Measurements from ENCODE around the gene CHTOP.
"Not testable (repeated sequence)": the region's sequence is repeated elsewhere in the genome, so short reads cannot be mapped to it uniquely, and the experiment has no call there.

Gene CHTOP

GRCh38 chr1:153670257-153670858 lies 36.5 kb downstream of the CHTOP start:
- Histone ChIP-seq H4K20me1 (ENCODE audit: control insufficient read depth, insufficient read depth, low read depth, low read length) (no peaks in the 10 kb centered on the region), H3K27me3 (ENCODE audit: control insufficient read depth, low read length) (no peaks in the 10 kb centered on the region), H3K9me2 (replicated peaks; ENCODE audit: control insufficient read depth, low read length) (no peaks in the 10 kb centered on the region), H3K27ac (ENCODE audit: low read depth, low read length) (peak overlapping the region; percentile 55), H3K36me3 (ENCODE audit: control insufficient read depth, low read length) (peaks cover 54% of the 10 kb centered on the region), H3K4me1 (ENCODE audit: control insufficient read depth, low read length) (peaks cover 21% of the 10 kb centered on the region), H3K9me3 (ENCODE audit: control insufficient read depth, insufficient read depth, low read length) (no peaks in the 10 kb centered on the region), H3F3A (ENCODE audit: control insufficient read depth, insufficient read depth) (peaks cover 18% of the 10 kb centered on the region), H3K4me3 (ENCODE audit: low read length) (peak overlapping the region; percentile 91), H3K79me2 (ENCODE audit: control insufficient read depth, low read length) (peaks cover 37% of the 10 kb centered on the region), H3K4me2 (ENCODE audit: low read length) (peak overlapping the region; percentile 93)
- TF ChIP-seq EZH2phosphoT487 (IDR thresholded peaks at IDR 0.05; ENCODE audit: borderline replicate concordance, low read length) = no peak
- TF ChIP-seq CTCF (IDR thresholded peaks at IDR 0.05; ENCODE audit: low read depth, low read length, poor library complexity, severe bottlenecking) = no peak

GRCh38 chr1:153670859-153671627 lies 37.2 kb downstream of the CHTOP start, which contains the start of gene ILF2:
ILF2 (minus strand) TSS chr1:153670993; CDS start chr1:153670922, 71 bp downstream.
- TF ChIP-seq EZH2phosphoT487 (IDR thresholded peaks at IDR 0.05; ENCODE audit: borderline replicate concordance, low read length) (no peak), CTCF (IDR thresholded peaks at IDR 0.05; ENCODE audit: low read depth, low read length, poor library complexity, severe bottlenecking) (peak; percentile 50)
- H3F3A ChIP-seq (ENCODE audit: control insufficient read depth, insufficient read depth) = peaks cover 12% of the 10 kb centered on the region
- H3K27ac ChIP-seq (ENCODE audit: low read depth, low read length) = peak within 1 kb of the TSS; percentile 55
- H3K4me2 ChIP-seq (ENCODE audit: low read length) = peak within 1 kb of the TSS; percentile 93
- H4K20me1 ChIP-seq (ENCODE audit: control insufficient read depth, insufficient read depth, low read depth, low read length) = no peaks in the 10 kb centered on the region
- H3K9me2 ChIP-seq (replicated peaks; ENCODE audit: control insufficient read depth, low read length) = no peaks in the 10 kb centered on the region
- H3K4me3 ChIP-seq (ENCODE audit: low read length) = peak within 1 kb of the TSS; percentile 91
- peaks cover 37% of the 10 kb centered on the region for H3K79me2 ChIP-seq (ENCODE audit: control insufficient read depth, low read length)
- no peaks in the 10 kb centered on the region for H3K9me3 ChIP-seq (ENCODE audit: control insufficient read depth, insufficient read depth, low read length)
- H3K36me3 ChIP-seq (ENCODE audit: control insufficient read depth, low read length) = peaks cover 47% of the 10 kb centered on the region
- H3K4me1 ChIP-seq (ENCODE audit: control insufficient read depth, low read length) = peaks cover 21% of the 10 kb centered on the region
- H3K27me3 ChIP-seq (ENCODE audit: control insufficient read depth, low read length) = no peaks in the 10 kb centered on the region

GRCh38 chr1:153671628-153672353 lies 37.9 kb downstream of the CHTOP start:
- peak overlapping the region; percentile 87 for H3K4me2 ChIP-seq (ENCODE audit: low read length)
- H3K9me3 ChIP-seq (ENCODE audit: control insufficient read depth, insufficient read depth, low read length); H3K9me2 ChIP-seq (replicated peaks; ENCODE audit: control insufficient read depth, low read length); H3K27me3 ChIP-seq (ENCODE audit: control insufficient read depth, low read length); H4K20me1 ChIP-seq (ENCODE audit: control insufficient read depth, insufficient read depth, low read depth, low read length): not testable (repeated sequence)
- peak overlapping the region; percentile 88 for H3K4me3 ChIP-seq (ENCODE audit: low read length)
- H3F3A ChIP-seq (ENCODE audit: control insufficient read depth, insufficient read depth) = peaks cover 12% of the 10 kb centered on the region
- peak overlapping the region; percentile 51 for H3K27ac ChIP-seq (ENCODE audit: low read depth, low read length)
- peaks cover 39% of the 10 kb centered on the region for H3K36me3 ChIP-seq (ENCODE audit: control insufficient read depth, low read length)
- peaks cover 37% of the 10 kb centered on the region for H3K79me2 ChIP-seq (ENCODE audit: control insufficient read depth, low read length)
- peaks cover 21% of the 10 kb centered on the region for H3K4me1 ChIP-seq (ENCODE audit: control insufficient read depth, low read length)

Measured in DOHH2 (cell line).